ENCODE data around the gene ASTN2. TPM values are rescaled to one million over a fixed set of nuclear protein-coding genes. Genes with fewer than 3 reads are reported as not detected.

ASTN2 gene
- total and polyA plus RNA-seq, 7 experiments from 2014 or later, result 2.2 to 5.3 (median 4.0) TPM

DNA sequence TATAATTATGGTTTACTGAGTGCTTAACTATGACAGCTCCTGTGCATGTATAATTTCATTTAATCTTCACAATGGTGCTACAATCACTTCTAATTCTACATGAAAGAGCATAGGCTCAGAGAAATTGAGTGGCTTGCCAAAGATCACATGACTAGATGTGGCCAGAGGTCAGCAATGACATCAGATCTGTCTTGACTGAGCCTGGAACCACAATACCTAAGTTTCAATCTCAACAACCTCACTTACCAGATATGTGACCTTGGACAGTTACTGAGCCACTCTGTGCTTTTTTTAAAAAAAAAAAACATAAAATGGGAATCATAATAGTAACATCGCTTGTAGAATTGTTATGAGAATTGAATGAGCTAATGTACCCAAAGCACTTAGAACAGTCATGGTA, 597.1 kb downstream of the ASTN2 start:
- intact Hi-C loops (cut with micrococcal nuclease), result no loop called here
- Histone ChIP-seq H3K4me1 (ENCODE audit: control insufficient read depth in 2 of 2, insufficient read depth in 2 of 2, low read length in 2 of 2) (no peaks in the 10 kb centered on the region), H3K36me3 (ENCODE audit: control insufficient read depth in 2 of 3, insufficient read depth in 3 of 3, low read length in 3 of 3) (no peaks in the 10 kb centered on the region), H3K9me3 (ENCODE audit: control insufficient read depth in 2 of 3, low read length in 3 of 3) (no peaks in the 10 kb centered on the region), H3K27me3 (ENCODE audit: control insufficient read depth in 2 of 2, insufficient read depth in 2 of 2, low read length in 2 of 2) (no peaks in the 10 kb centered on the region), H3K27ac (ENCODE audit: low read depth, low read length) (no peak overlapping the region), H3K4me3 (ENCODE audit: low read length) (no peak overlapping the region)
- Mint-ChIP-seq H3K4me1 (no peaks in the 10 kb centered on the region), H3K36me3 (no peaks in the 10 kb centered on the region), H3K4me3 (no peak overlapping the region), H3K9me3 (peaks cover 0 to 4% (median 0%) of the 10 kb centered on the region in 11 donors), H3K27ac (no peak overlapping the region), H3K27me3 (peaks cover 0 to 30% (median 4%) of the 10 kb centered on the region in 5 donors)
- no peak for ATAC-seq
- ChIA-PET CTCF (no interaction called here), POLR2A (no interaction called here)
- DNase-seq, result no peak

DNA sequence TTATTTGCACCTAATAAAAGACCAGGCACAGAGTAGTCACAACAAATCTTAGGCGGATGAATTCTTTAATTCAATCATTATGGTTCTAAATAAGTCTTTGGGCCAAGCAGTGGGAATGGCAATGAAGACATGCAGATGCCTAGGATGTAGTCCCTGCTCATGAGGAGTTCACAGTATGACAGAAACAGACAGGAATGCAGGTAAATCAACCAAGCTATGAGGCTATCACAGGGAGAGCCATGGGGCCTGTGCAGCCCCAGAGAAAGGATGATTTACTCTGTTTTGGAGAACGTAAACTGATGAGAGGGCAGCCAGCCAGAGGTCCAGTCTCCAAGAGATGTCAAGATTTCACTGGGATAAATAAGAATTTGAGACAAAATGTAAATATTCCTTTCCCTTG, 598.4 kb downstream of the ASTN2 start:
- Histone ChIP-seq H3K4me3 (ENCODE audit: low read length) (no peak overlapping the region), H3K9me3 (ENCODE audit: control insufficient read depth in 2 of 3, low read length in 3 of 3) (no peaks in the 10 kb centered on the region), H3K27ac (ENCODE audit: low read depth, low read length) (no peak overlapping the region), H3K4me1 (ENCODE audit: control insufficient read depth in 2 of 2, insufficient read depth in 2 of 2, low read length in 2 of 2) (no peaks in the 10 kb centered on the region), H3K27me3 (ENCODE audit: control insufficient read depth in 2 of 2, insufficient read depth in 2 of 2, low read length in 2 of 2) (no peaks in the 10 kb centered on the region), H3K36me3 (ENCODE audit: control insufficient read depth in 2 of 3, insufficient read depth in 3 of 3, low read length in 3 of 3) (no peaks in the 10 kb centered on the region)
- intact Hi-C loops (cut with micrococcal nuclease), result no loop called here
- POLR2A ChIA-PET, result no interaction called here
- H3K27me3 Mint-ChIP-seq, result peaks cover 0 to 36% (median 15%) of the 10 kb centered on the region in 5 donors
- CTCF ChIA-PET, result no interaction called here
- H3K27ac Mint-ChIP-seq, result no peak overlapping the region
- no peak overlapping the region for H3K4me3 Mint-ChIP-seq
- no peaks in the 10 kb centered on the region for H3K4me1 Mint-ChIP-seq
- H3K9me3 Mint-ChIP-seq, result peaks cover 0 to 4% (median 0%) of the 10 kb centered on the region in 11 donors
- no peak for ATAC-seq
- H3K36me3 Mint-ChIP-seq, result no peaks in the 10 kb centered on the region
- DNase-seq, result no peak

DNA sequence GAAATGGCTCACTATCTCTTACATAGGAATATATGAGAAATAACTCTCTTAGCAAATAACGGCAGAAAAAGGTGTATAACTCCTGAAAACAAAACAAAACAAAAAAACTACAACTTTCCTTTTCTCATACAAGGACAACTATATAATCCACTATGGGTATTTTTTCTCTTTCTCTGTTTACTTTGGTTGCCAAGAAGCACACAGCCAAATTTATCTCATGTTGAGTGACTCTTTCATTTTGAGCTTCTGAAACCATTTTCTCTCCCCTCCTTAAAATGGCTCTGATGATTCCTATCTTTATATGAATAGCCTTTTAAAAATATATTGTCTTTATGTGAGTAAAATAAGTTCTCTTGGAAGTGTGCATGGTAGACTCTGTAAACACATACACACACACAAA, 599.0 kb downstream of the ASTN2 start:
- Histone ChIP-seq H3K27me3 (ENCODE audit: control insufficient read depth in 2 of 2, insufficient read depth in 2 of 2, low read length in 2 of 2) (no peaks in the 10 kb centered on the region), H3K9me3 (ENCODE audit: control insufficient read depth in 2 of 3, low read length in 3 of 3) (no peaks in the 10 kb centered on the region), H3K4me1 (ENCODE audit: control insufficient read depth in 2 of 2, insufficient read depth in 2 of 2, low read length in 2 of 2) (no peaks in the 10 kb centered on the region), H3K36me3 (ENCODE audit: control insufficient read depth in 2 of 3, insufficient read depth in 3 of 3, low read length in 3 of 3) (no peaks in the 10 kb centered on the region), H3K4me3 (ENCODE audit: low read length) (no peak overlapping the region), H3K27ac (ENCODE audit: low read depth, low read length) (no peak overlapping the region)
- Mint-ChIP-seq H3K36me3 (no peaks in the 10 kb centered on the region), H3K27ac (no peak overlapping the region), H3K9me3 (peaks cover 0 to 4% (median 0%) of the 10 kb centered on the region in 11 donors), H3K4me3 (no peak overlapping the region), H3K4me1 (no peaks in the 10 kb centered on the region), H3K27me3 (peaks cover 0 to 36% (median 17%) of the 10 kb centered on the region in 5 donors)
- DNase-seq (no peak), ATAC-seq (no peak)
- POLR2A ChIA-PET, result no interaction called here
- CTCF ChIA-PET, result no interaction called here
- intact Hi-C loops (cut with micrococcal nuclease), result no loop called here

DNA sequence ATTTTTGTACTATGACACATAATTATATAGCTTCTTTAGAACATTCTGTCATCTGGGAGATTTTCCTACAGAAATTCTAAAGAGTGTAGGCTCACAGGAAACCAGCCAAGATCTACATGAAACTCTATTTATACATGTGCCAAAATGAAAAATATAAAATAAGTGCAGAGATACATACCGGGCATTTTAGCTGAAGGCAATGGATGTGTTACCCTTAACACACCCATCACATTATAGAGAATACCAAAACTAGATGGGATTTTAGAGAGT, 601.9 kb downstream of the ASTN2 start:
- no peaks in the 10 kb centered on the region for H3K27me3 ChIP-seq (ENCODE audit: control insufficient read depth in 2 of 2, insufficient read depth in 2 of 2, low read length in 2 of 2)
- CTCF ChIA-PET, result no interaction called here
- no peak overlapping the region for H3K4me3 ChIP-seq (ENCODE audit: low read length)
- H3K9me3 ChIP-seq (ENCODE audit: control insufficient read depth in 2 of 3, low read length in 3 of 3), result no peaks in the 10 kb centered on the region
- intact Hi-C loops (cut with micrococcal nuclease), result no loop called here
- H3K27ac ChIP-seq (ENCODE audit: low read depth, low read length), result no peak overlapping the region
- H3K9me3 Mint-ChIP-seq, result peaks cover 0 to 4% (median 0%) of the 10 kb centered on the region in 11 donors
- H3K4me3 Mint-ChIP-seq, result no peak overlapping the region
- DNase-seq, result no peak
- H3K36me3 Mint-ChIP-seq, result no peaks in the 10 kb centered on the region
- no peak for ATAC-seq
- POLR2A ChIA-PET, result no interaction called here
- H3K4me1 Mint-ChIP-seq, result no peaks in the 10 kb centered on the region
- peaks cover 0 to 30% (median 17%) of the 10 kb centered on the region in 5 donors for H3K27me3 Mint-ChIP-seq
- no peaks in the 10 kb centered on the region for H3K36me3 ChIP-seq (ENCODE audit: control insufficient read depth in 2 of 3, insufficient read depth in 3 of 3, low read length in 3 of 3)
- no peak overlapping the region for H3K27ac Mint-ChIP-seq
- H3K4me1 ChIP-seq (ENCODE audit: control insufficient read depth in 2 of 2, insufficient read depth in 2 of 2, low read length in 2 of 2), result no peaks in the 10 kb centered on the region

DNA sequence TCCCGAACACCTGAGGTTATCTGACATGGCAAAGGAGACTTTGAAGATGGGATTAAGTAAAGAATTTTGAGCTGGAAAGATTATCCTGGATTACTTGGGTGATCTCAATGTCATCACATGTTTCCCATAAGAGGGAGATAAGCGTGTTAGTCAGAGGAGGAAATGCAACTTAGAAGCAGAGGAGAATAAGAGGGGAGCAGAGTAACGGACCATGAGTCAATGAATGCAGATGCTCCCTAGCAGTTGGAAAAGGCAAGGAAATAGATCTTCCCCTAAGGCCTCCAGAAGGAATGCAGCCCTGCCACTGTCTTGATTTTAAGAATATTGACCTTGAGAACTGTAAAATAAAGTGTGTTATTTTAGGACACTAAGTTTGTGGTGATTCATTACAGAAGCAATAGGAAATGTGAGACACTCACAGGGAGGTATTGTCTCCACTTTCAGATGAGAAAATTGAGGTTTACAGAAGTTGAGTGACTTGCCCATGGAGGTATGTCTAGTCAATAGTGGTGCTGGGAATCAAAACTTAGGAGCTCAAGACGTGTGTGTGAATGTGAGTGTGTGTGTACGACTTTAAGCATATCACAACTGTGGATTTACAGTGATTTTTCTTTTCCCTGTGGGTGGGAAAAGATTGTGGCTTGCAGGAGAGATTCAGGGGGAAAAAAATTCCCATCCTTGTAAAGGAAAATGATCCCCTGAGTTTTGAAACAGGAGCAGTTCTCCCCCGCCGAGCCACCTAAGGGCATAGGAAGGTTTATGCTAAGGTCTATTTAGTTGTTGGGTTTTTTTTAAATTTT, 602.4 kb downstream of the ASTN2 start:
- no peak for DNase-seq
- H3K4me3 Mint-ChIP-seq, result no peak overlapping the region
- no peaks in the 10 kb centered on the region for H3K36me3 Mint-ChIP-seq
- intact Hi-C loops (cut with micrococcal nuclease), result no loop called here
- peaks cover 0 to 4% (median 0%) of the 10 kb centered on the region in 11 donors for H3K9me3 Mint-ChIP-seq
- Histone ChIP-seq H3K36me3 (ENCODE audit: control insufficient read depth in 2 of 3, insufficient read depth in 3 of 3, low read length in 3 of 3) (no peaks in the 10 kb centered on the region), H3K9me3 (ENCODE audit: control insufficient read depth in 2 of 3, low read length in 3 of 3) (no peaks in the 10 kb centered on the region), H3K27ac (ENCODE audit: low read depth, low read length) (no peak overlapping the region), H3K4me3 (ENCODE audit: low read length) (no peak overlapping the region), H3K27me3 (ENCODE audit: control insufficient read depth in 2 of 2, insufficient read depth in 2 of 2, low read length in 2 of 2) (no peaks in the 10 kb centered on the region), H3K4me1 (ENCODE audit: control insufficient read depth in 2 of 2, insufficient read depth in 2 of 2, low read length in 2 of 2) (no peaks in the 10 kb centered on the region)
- H3K27ac Mint-ChIP-seq, result no peak overlapping the region
- H3K4me1 Mint-ChIP-seq, result no peaks in the 10 kb centered on the region
- ChIA-PET CTCF (no interaction called here), POLR2A (no interaction called here)
- peaks cover 0 to 30% (median 17%) of the 10 kb centered on the region in 5 donors for H3K27me3 Mint-ChIP-seq
- no peak for ATAC-seq

DNA sequence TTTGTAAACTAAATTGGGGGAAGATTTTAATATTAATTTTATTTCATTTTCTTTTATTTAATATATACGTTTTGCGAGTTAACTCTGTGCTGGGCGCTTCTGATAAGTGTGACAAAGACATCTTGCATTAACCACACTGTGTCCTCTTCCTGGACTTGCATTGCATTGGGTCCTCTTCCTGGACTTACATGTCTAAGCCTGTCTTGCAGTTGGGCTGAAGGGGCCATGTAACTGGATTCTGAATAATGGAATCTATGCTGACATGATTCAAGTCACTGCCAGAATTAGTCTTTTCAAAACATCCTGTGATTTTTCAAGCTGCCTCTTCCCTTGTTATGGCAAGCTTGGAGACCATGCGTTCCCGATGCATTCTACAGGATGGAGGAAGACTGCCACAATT, 605.2 kb downstream of the ASTN2 start:
- H3K27me3 Mint-ChIP-seq, result peaks cover 0 to 16% (median 13%) of the 10 kb centered on the region in 5 donors
- no peak for ATAC-seq
- H3K9me3 Mint-ChIP-seq, result peaks cover 0 to 3% (median 0%) of the 10 kb centered on the region in 11 donors
- H3K4me1 Mint-ChIP-seq, result no peaks in the 10 kb centered on the region
- no peaks in the 10 kb centered on the region for H3K9me3 ChIP-seq (ENCODE audit: control insufficient read depth in 2 of 3, low read length in 3 of 3)
- H3K4me3 ChIP-seq (ENCODE audit: low read length), result no peak overlapping the region
- DNase-seq, result no peak
- CTCF ChIA-PET, result no interaction called here
- H3K36me3 ChIP-seq (ENCODE audit: control insufficient read depth in 2 of 3, insufficient read depth in 3 of 3, low read length in 3 of 3), result no peaks in the 10 kb centered on the region
- no peak overlapping the region for H3K4me3 Mint-ChIP-seq
- H3K27ac Mint-ChIP-seq, result no peak overlapping the region
- no peaks in the 10 kb centered on the region for H3K36me3 Mint-ChIP-seq
- no peaks in the 10 kb centered on the region for H3K27me3 ChIP-seq (ENCODE audit: control insufficient read depth in 2 of 2, insufficient read depth in 2 of 2, low read length in 2 of 2)
- intact Hi-C loops (cut with micrococcal nuclease), result no loop called here
- POLR2A ChIA-PET, result no interaction called here
- H3K4me1 ChIP-seq (ENCODE audit: control insufficient read depth in 2 of 2, insufficient read depth in 2 of 2, low read length in 2 of 2), result no peaks in the 10 kb centered on the region
- H3K27ac ChIP-seq (ENCODE audit: low read depth, low read length), result no peak overlapping the region

DNA sequence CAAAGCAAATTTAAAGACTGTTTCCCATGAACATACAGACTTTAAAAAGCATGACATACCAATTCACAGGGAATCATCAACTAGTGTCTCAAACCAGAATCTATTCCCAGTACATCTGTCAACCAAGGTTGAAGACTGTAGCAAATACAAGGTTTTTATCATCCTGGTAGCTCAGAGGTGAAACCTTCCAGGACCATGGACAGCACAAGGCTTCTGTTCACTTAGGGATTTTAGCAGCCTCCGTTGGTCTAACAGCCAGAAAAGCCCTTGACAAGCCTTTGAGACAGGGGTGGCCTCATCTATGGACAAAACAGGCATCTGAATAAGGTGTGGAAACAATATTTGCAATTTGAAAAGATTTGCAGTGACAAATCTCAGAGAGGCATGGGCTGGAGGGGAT, 608.8 kb downstream of the ASTN2 start:
- Histone ChIP-seq H3K4me1 (ENCODE audit: control insufficient read depth in 2 of 2, insufficient read depth in 2 of 2, low read length in 2 of 2) (no peaks in the 10 kb centered on the region), H3K36me3 (ENCODE audit: control insufficient read depth in 2 of 3, insufficient read depth in 3 of 3, low read length in 3 of 3) (no peaks in the 10 kb centered on the region), H3K27ac (ENCODE audit: low read depth, low read length) (no peak overlapping the region), H3K27me3 (ENCODE audit: control insufficient read depth in 2 of 2, insufficient read depth in 2 of 2, low read length in 2 of 2) (no peaks in the 10 kb centered on the region), H3K4me3 (ENCODE audit: low read length) (no peak overlapping the region), H3K9me3 (ENCODE audit: control insufficient read depth in 2 of 3, low read length in 3 of 3) (no peaks in the 10 kb centered on the region)
- H3K27ac Mint-ChIP-seq, result no peak overlapping the region
- POLR2A ChIA-PET, result no interaction called here
- intact Hi-C loops (cut with micrococcal nuclease), result no loop called here
- H3K9me3 Mint-ChIP-seq, result peaks cover 0 to 4% (median 0%) of the 10 kb centered on the region in 11 donors
- no peak for DNase-seq
- ATAC-seq, result no peak
- H3K36me3 Mint-ChIP-seq, result no peaks in the 10 kb centered on the region
- H3K4me3 Mint-ChIP-seq, result no peak overlapping the region
- no peaks in the 10 kb centered on the region for H3K4me1 Mint-ChIP-seq
- peaks cover 0 to 3% (median under 1%) of the 10 kb centered on the region in 5 donors for H3K27me3 Mint-ChIP-seq
- CTCF ChIA-PET, result no interaction called here
